HepG2 (cell line): ENCODE results near the gene MED9. TPM values are rescaled to one million over a fixed set of nuclear protein-coding genes. Genes with fewer than 3 reads are reported as not detected.

Experiments used
- ATAC-seq: fragments of 200-7000 bp; cut with Tn5 transposase; 3 replicates; pipeline ENCODE4 v1.9.1; 2020; ENCODE audit warnings: mild to moderate bottlenecking, moderate library complexity
- BruUV-seq: library from RNA; stranded (reverse); fragments of 400-500 nt; replicated peaks from 2 replicates; lab custom pipeline; 2021; lab: Mats Ljungman, UMichigan
- CTCF ChIA-PET: fragments of 300-600 bp; formaldehyde crosslinking; extraction: SDS; loops from one replicate; lab custom pipeline; 2021; ENCODE audit warnings: low total read pairs, inconsistent platforms, low intra/inter-chr PET ratio; lab: Yijun Ruan, JAX
- POLR2A ChIA-PET: fragments of 350-600 bp; sonication (Branson Sonifier 250); formaldehyde crosslinking; loops from one replicate; lab custom pipeline; 2020; ENCODE audit warnings: antibody characterized with exemption, inconsistent platforms; lab: Yijun Ruan, JAX
- DNase-seq: peaks from one replicate; pipeline ENCODE4 v3.0.0-alpha.2; 2015; ENCODE audit warnings: low spot score
- FAIRE-seq: peaks from 3 replicates; lab custom pipeline; 2011; peaks lifted over from hg19 to GRCh38; lab: Jason Lieb, UNC
- H2AFZ ChIP-seq: one replicate; pipeline ENCODE4 v1.6.1; 2011; ENCODE audit warnings: low read length, inconsistent platforms
- H3K27ac ChIP-seq: fragments of 300-600 bp; 3 replicates; pipeline ENCODE4 v1.8.0; 2011; ENCODE audit warnings: mixed run types, mild to moderate bottlenecking, mixed read lengths, low read length, inconsistent platforms; ENCODE audit not compliant: insufficient read depth; ENCODE audit errors: extremely low read length
- H3K27me3 ChIP-seq, 2 experiments: fragments of 200-600 bp in 1 of 2; 2 replicates in 1 of 2; 3 replicates in 1 of 2; pipeline versions ENCODE4 v1.6.0 to v1.8.0; 2011; ENCODE audit warnings: low read length in 2 of 2, mild to moderate bottlenecking in 2 of 2, moderate library complexity in 2 of 2, inconsistent platforms in 1 of 2; ENCODE audit not compliant: insufficient read depth in 2 of 2, control insufficient read depth in 1 of 2
- H3K36me3 ChIP-seq, 2 experiments: fragments of 200-600 bp in 1 of 2; replicated peaks in 1 of 2; 2 replicates in 1 of 2; 3 replicates in 1 of 2; pipeline versions ENCODE4 v1.5.1 to v1.8.0; 2011; ENCODE audit warnings: low read length in 2 of 2, inconsistent platforms in 1 of 2; ENCODE audit not compliant: insufficient read depth in 2 of 2, control insufficient read depth in 1 of 2
- H3K4me1 ChIP-seq: 2 replicates; pipeline ENCODE4 v1.5.1; 2012; ENCODE audit warnings: low read length, inconsistent platforms; ENCODE audit not compliant: insufficient read depth
- H3K4me2 ChIP-seq: 2 replicates; pipeline ENCODE4 v1.6.0; 2011; ENCODE audit warnings: low read depth, low read length, inconsistent platforms
- H3K4me3 ChIP-seq, 3 experiments: fragments of 200-600 bp in 1 of 3; sonication (generic), shearing (Covaris generic) in 1 of 3; replicated peaks in 1 of 3; 2 replicates each; pipeline ENCODE4 v1.5.1; 2011 to 2016; ENCODE audit warnings: low read length in 3 of 3, inconsistent platforms in 2 of 3, low read depth in 2 of 3, mild to moderate bottlenecking in 2 of 3, control low read depth in 1 of 3, mixed read lengths in 1 of 3; ENCODE audit not compliant: insufficient read depth in 1 of 3
- H3K79me2 ChIP-seq: one replicate; pipeline ENCODE4 v1.6.1; 2011; ENCODE audit warnings: low read length, inconsistent platforms; ENCODE audit not compliant: insufficient read depth
- H3K9ac ChIP-seq: 2 replicates; pipeline ENCODE4 v1.6.0; 2011; ENCODE audit warnings: mild to moderate bottlenecking, low read depth, low read length, inconsistent platforms; ENCODE audit not compliant: insufficient read depth
- H3K9me3 ChIP-seq: 2 replicates; pipeline ENCODE4 v1.5.1; 2012; ENCODE audit warnings: mild to moderate bottlenecking, low read length
- H4K20me1 ChIP-seq: 2 replicates; pipeline ENCODE4 v1.6.0; 2011; ENCODE audit warnings: inconsistent platforms, mild to moderate bottlenecking, low read length, moderate library complexity; ENCODE audit not compliant: insufficient read depth
- CENPX ChIP-seq: sonication (generic); formaldehyde crosslinking; IDR thresholded peaks from 2 replicates; pipeline ENCODE4 v1.9.0; 2021; ENCODE audit warnings: mild to moderate bottlenecking, missing genetic modification reagents, moderate library complexity
- DNMT3B ChIP-seq: conservative IDR thresholded peaks from 2 replicates; pipeline ENCODE4 v1.6.1; 2016; ENCODE audit warnings: missing biosample characterization, control low read depth
- DPF2 ChIP-seq: sonication (generic); formaldehyde crosslinking; IDR thresholded peaks from 2 replicates; pipeline ENCODE4 v1.4.0; 2020; ENCODE audit warnings: mild to moderate bottlenecking, low read depth, missing genetic modification reagents, borderline replicate concordance
- FOXK1 ChIP-seq: sonication (generic); formaldehyde crosslinking; IDR thresholded peaks from 2 replicates; pipeline ENCODE4 v1.4.0; 2020; ENCODE audit warnings: low read depth, missing genetic modification reagents, borderline replicate concordance
- FOXK2 ChIP-seq: fragments of 450-650 bp; IDR thresholded peaks from 2 replicates; pipeline ENCODE4 v1.6.1; 2016
- GPBP1L1 ChIP-seq: sonication (generic); formaldehyde crosslinking; IDR thresholded peaks from 2 replicates; pipeline ENCODE4 v1.5.0; 2020; ENCODE audit warnings: mild to moderate bottlenecking, missing genetic modification reagents
- MBD4 ChIP-seq: IDR thresholded peaks from 2 replicates; pipeline ENCODE4 v1.6.1; 2012; ENCODE audit warnings: low read length, inconsistent platforms, borderline replicate concordance
- MXI1 ChIP-seq: IDR thresholded peaks from 3 replicates; pipeline ENCODE4 v1.6.1; 2012; ENCODE audit warnings: low read depth, low read length, inconsistent platforms, borderline replicate concordance
- RBM39 ChIP-seq: fragments of 200-400 bp; formaldehyde crosslinking; IDR thresholded peaks from one replicate; pipeline ENCODE4 v1.6.1; 2018; ENCODE audit warnings: antibody characterized with exemption, mild to moderate bottlenecking, low read depth, low read length; ENCODE audit not compliant: poor library complexity, severe bottlenecking
- REPIN1 ChIP-seq: sonication (generic); formaldehyde crosslinking; IDR thresholded peaks from 2 replicates; pipeline ENCODE4 v1.8.0; 2022; ENCODE audit warnings: missing genetic modification reagents, low read depth, mild to moderate bottlenecking, borderline replicate concordance
- TAF1 ChIP-seq: sonication (generic); formaldehyde crosslinking; IDR thresholded peaks from 2 replicates; pipeline ENCODE4 v1.4.0; 2020; ENCODE audit warnings: missing genetic modification reagents
- THAP11 ChIP-seq: IDR thresholded peaks from 2 replicates; pipeline ENCODE4 v1.6.1; 2016; ENCODE audit warnings: missing biosample characterization, missing genetic modification reagents
- ZFP41 ChIP-seq: sonication (generic); formaldehyde crosslinking; IDR thresholded peaks from 2 replicates; pipeline ENCODE4 v1.4.0; 2020; ENCODE audit warnings: mild to moderate bottlenecking, missing genetic modification reagents, borderline replicate concordance
- ZNF513 ChIP-seq: sonication (generic); formaldehyde crosslinking; conservative IDR thresholded peaks from 2 replicates; pipeline ENCODE4 v1.5.0; 2020; ENCODE audit warnings: missing genetic modification reagents
- ZNF672 ChIP-seq: sonication (generic); formaldehyde crosslinking; IDR thresholded peaks from 2 replicates; pipeline ENCODE4 v1.8.1; 2022; ENCODE audit warnings: missing genetic modification reagents
- ZSCAN31 ChIP-seq: sonication (generic); formaldehyde crosslinking; IDR thresholded peaks from 2 replicates; pipeline ENCODE4 v1.5.0; 2020; ENCODE audit warnings: low read depth, mild to moderate bottlenecking, missing genetic modification reagents
- WGBS: methylation state at CpG from one replicate; pipeline ENCODE4 v1.1.6; 2017; ENCODE audit warnings: low lambda C conversion rate; 5-methylcytosine and 5-hydroxymethylcytosine counted together
- in situ Hi-C: cut with HindIII; loops from 2 replicates; pipeline ENCODE4 v1.10.0; 2017; ENCODE audit warnings: low pct_unique_long_range_greater_than_20kb; ENCODE audit not compliant: extremely low pct_ligation_motif_present
- intact Hi-C: fragments of 100-400 bp; cut with micrococcal nuclease; formaldehyde crosslinking; loops from one replicate; pipeline ENCODE4 v1.10.0; 2022; ENCODE audit not compliant: unreplicated experiment
- polyA plus RNA-seq, 8 experiments: library from polyadenylated mRNA; depleted of rRNA in 3 of 8; stranded (reverse) in 7 of 8; unstranded in 1 of 8; fragments of >200 nt; fragmentation: Illumina TruSeq in 4 of 8; extraction: Trizol in 4 of 8; gene quantifications; 2 replicates each; pipeline versions ENCODE4 v1.2.1 to v1.2.3, GENCODE V29; 2011 to 2016; ENCODE audit warnings: low read depth in 4 of 8, missing spikeins in 1 of 8, mixed read lengths in 1 of 8; ENCODE audit not compliant: insufficient read depth in 1 of 8
- total RNA-seq, 5 experiments: library from RNA; depleted of rRNA; stranded (reverse); fragments of >200 nt; fragmentation: Illumina TruSeq; extraction: Trizol; gene quantifications; 2 replicates each; pipeline ENCODE4 v1.2.3, GENCODE V29; 2016; ENCODE audit warnings: low read depth in 1 of 5
- TF ChIP-seq, protein P1 (sequence below): sonication (generic); formaldehyde crosslinking; IDR thresholded peaks from 2 replicates; pipeline ENCODE4 v1.8.1; 2023; ENCODE audit warnings: mild to moderate bottlenecking, inconsistent platforms, moderate library complexity, missing genetic modification reagents, borderline replicate concordance
- TF ChIP-seq, protein P2 (sequence below): sonication (generic); formaldehyde crosslinking; IDR thresholded peaks from 2 replicates; pipeline ENCODE4 v1.9.0; 2021; ENCODE audit warnings: missing genetic modification reagents, borderline replicate concordance

MED9 gene
- total and polyA plus RNA-seq, 2 of the 13 experiments (the other 11 are each of a cell fraction or from before 2014, with no cell fraction given), result 11.9 to 15.1 TPM

DNA sequence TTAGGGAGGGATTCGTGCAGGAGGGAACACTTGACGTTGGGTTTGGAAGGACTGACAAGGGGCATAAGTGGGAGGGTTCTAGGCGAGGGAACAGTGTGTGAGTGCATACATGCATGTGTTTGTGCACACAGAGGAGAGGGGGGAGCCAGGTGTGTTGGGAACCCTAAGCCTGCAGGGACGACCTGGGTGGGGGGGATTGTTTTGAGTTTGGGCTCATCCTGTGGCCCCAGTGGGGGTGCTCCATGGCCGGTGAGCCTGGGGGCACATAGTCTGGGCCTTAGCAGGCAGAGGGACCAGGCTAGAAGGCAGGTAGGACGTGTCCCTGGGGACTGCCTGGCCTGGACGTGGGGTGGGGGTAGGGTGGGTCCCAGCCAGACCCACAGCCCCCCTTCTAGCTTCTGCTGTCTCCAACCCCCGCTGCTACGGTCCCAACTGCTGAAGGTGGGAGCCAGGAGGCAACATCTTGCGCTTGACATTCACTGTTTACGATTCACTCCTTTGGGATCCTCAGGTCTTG, 31.3 kb downstream of the MED9 start:
- no peak overlapping the region for H3K4me2 ChIP-seq
- H3K4me3 ChIP-seq, result no peak overlapping the region
- no peak overlapping the region for H3K27ac ChIP-seq
- in situ Hi-C loops (loop anchor here (5.0 to 10.0 kb wide), 2 partner anchors 59 to 137 kb away; no protein-coding TSS in a partner anchor), intact Hi-C loops (no loop called here)
- DNase-seq, result no peak
- BruUV-seq, result no TSS peak
- no peak overlapping the region for H3K9ac ChIP-seq
- TF ChIP-seq FOXK1 (CRISPR knock-in tag), result no peak
- no peak for TF ChIP-seq ZFP41 (CRISPR knock-in tag)
- no peak for TF ChIP-seq THAP11 (CRISPR knock-in tag)
- TF ChIP-seq RBM39, result no peak
- no peak for TF ChIP-seq FOXK2
- TF ChIP-seq, protein P1, sequence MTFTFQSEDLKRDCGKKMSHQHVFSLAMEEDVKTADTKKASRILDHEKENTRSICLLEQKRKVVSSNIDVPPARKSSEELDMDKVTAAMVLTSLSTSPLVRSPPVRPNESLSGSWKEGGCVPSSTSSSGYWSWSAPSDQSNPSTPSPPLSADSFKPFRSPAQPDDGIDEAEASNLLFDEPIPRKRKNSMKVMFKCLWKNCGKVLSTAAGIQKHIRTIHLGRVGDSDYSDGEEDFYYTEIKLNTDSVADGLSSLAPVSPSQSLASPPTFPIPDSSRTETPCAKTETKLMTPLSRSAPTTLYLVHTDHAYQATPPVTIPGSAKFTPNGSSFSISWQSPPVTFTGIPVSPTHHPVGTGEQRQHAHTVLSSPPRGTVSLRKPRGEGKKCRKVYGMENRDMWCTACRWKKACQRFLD (CRISPR knock-in tag), result no peak
- TF ChIP-seq ZNF672 (CRISPR knock-in tag), result no peak
- no peak for TF ChIP-seq CENPX (CRISPR knock-in tag)
- no peak for TF ChIP-seq DPF2 (CRISPR knock-in tag)
- TF ChIP-seq GPBP1L1, result no peak
- TF ChIP-seq MBD4, result no peak
- no peak for TF ChIP-seq ZSCAN31 (CRISPR knock-in tag)
- TF ChIP-seq DNMT3B (CRISPR knock-in tag), result no peak
- no peak for TF ChIP-seq REPIN1 (CRISPR knock-in tag)
- TF ChIP-seq ZNF513 (CRISPR knock-in tag), result no peak
- TF ChIP-seq, protein P2, sequence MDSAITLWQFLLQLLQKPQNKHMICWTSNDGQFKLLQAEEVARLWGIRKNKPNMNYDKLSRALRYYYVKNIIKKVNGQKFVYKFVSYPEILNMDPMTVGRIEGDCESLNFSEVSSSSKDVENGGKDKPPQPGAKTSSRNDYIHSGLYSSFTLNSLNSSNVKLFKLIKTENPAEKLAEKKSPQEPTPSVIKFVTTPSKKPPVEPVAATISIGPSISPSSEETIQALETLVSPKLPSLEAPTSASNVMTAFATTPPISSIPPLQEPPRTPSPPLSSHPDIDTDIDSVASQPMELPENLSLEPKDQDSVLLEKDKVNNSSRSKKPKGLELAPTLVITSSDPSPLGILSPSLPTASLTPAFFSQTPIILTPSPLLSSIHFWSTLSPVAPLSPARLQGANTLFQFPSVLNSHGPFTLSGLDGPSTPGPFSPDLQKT (CRISPR knock-in tag), result no peak
- TF ChIP-seq MXI1, result no peak
- no peak for TF ChIP-seq TAF1
- no peak for FAIRE-seq
- ChIA-PET CTCF (no interaction called here), POLR2A (no interaction called here)
- no peaks in the 10 kb centered on the region for H3K4me1 ChIP-seq
- 94% methylated on average over 5 of the region's 11 CpGs for WGBS
- peaks cover 0 to 2% of the 10 kb centered on the region in 2 experiments; a peak in 1 of 5 replicates for H3K27me3 ChIP-seq
- no peak for ATAC-seq
- no peaks in the 10 kb centered on the region for H3K79me2 ChIP-seq
- H3K36me3 ChIP-seq, result no peaks in the 10 kb centered on the region
- no peaks in the 10 kb centered on the region for H4K20me1 ChIP-seq
- no peak overlapping the region for H2AFZ ChIP-seq
- no peaks in the 10 kb centered on the region for H3K9me3 ChIP-seq
